ENCODE results near the gene RAB30.
"Not testable (repeated sequence)": the region's sequence is repeated elsewhere in the genome, so short reads cannot be mapped to it uniquely, and the experiment has no call there.

RAB30 gene

DNA sequence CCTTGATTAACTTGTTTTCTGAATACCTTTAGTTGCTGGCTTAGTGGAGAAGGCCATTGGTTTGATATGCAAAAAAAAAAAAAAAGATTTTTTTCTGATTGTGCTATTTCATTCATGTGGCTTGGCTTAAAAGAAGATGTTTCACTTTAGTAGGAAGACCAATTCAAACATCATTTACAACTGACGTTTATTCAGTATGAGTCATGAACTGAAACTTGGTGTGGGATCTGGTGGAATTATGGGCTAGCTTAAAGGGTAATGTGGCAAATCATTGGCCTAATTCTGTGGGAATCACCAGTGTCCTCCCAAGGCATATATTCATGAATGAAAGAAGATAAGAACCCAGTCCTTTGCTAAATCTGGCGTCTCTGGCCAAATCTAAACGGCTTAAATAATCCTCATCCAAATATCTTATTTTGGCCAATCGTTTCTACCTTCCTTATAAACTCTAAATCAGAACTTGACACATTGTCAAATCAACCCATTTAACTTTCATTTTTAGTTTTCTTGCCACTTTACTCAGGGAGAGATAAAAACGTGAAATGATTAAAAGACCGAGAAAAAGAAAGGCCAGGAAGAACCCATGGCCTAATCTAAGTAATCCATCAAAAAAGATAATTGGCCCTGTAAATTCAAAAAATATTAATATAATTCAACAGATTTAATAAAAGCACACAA is 93.1 kb downstream of the RAB30 start:
- DNase-seq = peak; percentile 10

GRCh38 chr11:82976786-82977185 is 94.9 kb downstream of the RAB30 start:
- DNase-seq = no peak

- DNase-seq = no peak
Measured at GRCh38 chr11:82975882-82976281, 95.8 kb downstream of the RAB30 start.

GRCh38 chr11:82974851-82975250 is 96.8 kb downstream of the RAB30 start:
- DNase-seq = no peak

DNA sequence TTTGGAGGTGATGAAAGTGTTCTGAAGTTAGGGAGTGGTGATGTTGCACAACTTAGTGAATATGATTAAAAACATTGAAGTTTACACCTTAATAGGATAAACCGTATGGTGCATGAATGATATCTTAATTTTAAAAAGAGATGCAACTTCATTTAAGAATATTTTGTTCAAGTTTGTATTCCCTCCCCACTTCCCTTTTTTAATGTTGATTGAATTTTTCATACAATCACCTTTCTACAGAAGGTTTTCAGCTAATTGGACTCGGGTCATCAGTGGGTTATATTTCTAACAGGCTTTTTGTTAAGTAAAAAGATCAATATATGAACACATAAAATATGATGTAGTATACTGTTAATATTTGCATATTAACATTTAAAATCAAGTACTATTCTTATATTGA is 97.6 kb downstream of the RAB30 start:
- no peak for DNase-seq

DNA sequence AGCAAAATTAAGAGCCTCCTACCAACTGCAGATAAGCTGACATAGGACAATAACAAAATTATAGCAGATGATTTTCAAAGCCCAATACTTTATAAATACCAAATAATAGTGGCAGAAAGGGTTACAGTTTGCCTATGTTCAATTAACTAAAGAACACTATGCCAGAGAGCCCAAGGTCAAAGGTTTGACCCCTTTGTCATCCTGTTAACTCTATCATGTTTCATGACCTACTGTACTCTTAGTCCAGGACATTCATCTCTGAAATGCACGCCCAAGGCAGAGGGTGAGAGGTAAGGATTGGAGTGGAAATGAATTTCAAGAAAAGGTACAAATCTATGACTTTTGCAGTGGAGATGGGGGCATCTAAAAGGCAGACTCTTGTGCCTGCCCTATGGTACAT is 99.6 kb downstream of the RAB30 start:
- DNase-seq = no peak

DNA sequence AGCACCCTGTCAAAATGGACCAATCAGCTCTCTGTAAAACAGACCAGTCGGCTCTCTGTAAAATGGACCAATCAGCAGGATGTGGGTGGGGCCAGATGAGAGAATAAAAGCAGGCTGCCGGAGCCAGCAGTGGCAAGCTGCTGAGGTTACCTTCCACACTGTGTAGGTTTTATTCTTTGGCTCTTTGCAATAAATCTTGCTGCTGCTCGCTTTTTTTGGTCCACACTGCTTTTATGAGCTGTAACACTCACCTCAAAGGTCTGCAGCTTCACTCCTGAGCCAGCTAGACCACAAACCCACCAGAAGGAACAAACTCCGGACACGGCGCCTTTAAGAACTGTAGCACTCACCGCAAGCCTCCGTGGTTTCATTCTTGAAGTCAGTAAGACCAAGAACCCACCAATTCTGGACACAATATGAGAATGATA is 100.2 kb downstream of the RAB30 start:
- DNase-seq = peak; percentile 62

GRCh38 chr11:82970507-82971083 is 101.1 kb downstream of the RAB30 start:
- not testable (repeated sequence) for DNase-seq

- DNase-seq = no peak
Measured at GRCh38 chr11:82969811-82970210, 101.9 kb downstream of the RAB30 start.

DNA sequence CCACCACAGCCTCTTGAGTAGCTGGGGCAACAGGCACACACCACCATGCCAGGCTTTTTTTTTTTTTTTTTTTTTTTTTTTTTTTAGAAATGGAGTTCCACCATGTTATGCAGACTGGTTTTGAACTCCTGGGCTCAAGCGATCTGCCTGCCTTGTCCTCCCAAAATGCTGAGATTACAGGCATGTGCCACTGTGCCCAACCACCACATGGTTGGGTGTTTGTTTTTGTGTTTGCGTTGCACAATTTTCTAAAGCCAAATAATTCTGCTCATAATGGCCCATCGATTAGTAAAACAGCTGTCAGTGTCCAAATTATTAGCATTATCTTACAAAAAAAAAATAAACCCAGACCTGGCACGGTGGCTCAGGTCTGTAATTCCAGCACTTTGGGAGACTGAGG is 104.3 kb downstream of the RAB30 start:
- DNase-seq = no peak

DNA sequence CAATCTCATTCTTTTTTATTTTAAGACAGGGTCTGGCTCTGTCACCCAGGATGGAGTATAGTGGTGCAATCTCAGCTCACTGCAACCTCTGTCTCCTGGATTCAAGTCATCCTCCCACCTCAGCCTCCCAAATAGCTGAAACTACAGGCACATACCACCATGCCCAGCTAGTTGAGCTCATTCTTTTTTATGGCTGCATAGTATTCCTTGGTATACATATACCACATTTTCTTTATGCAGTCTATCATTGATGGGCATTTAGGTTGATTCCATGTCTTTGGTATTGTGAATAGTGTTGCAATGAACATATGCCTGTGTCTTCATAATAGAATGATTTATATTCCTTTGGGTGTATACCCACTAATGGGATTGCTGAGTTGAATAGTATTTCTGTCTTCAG is 109.7 kb downstream of the RAB30 start:
- not testable (repeated sequence) for DNase-seq

GRCh38 chr11:82960779-82961143 is 110.9 kb downstream of the RAB30 start:
- DNase-seq = peak; percentile 9

- peak; percentile 78 for DNase-seq
Measured at GRCh38 chr11:82959987-82960778, 111.5 kb downstream of the RAB30 start.

GRCh38 chr11:82955736-82956453 is 115.8 kb downstream of the RAB30 start:
- peak; percentile 81 for DNase-seq

GRCh38 chr11:82950502-82950901 is 121.2 kb downstream of the RAB30 start:
- not testable (repeated sequence) for DNase-seq

- no peak for DNase-seq
Measured at GRCh38 chr11:82949352-82949751, 122.3 kb downstream of the RAB30 start.

DNA sequence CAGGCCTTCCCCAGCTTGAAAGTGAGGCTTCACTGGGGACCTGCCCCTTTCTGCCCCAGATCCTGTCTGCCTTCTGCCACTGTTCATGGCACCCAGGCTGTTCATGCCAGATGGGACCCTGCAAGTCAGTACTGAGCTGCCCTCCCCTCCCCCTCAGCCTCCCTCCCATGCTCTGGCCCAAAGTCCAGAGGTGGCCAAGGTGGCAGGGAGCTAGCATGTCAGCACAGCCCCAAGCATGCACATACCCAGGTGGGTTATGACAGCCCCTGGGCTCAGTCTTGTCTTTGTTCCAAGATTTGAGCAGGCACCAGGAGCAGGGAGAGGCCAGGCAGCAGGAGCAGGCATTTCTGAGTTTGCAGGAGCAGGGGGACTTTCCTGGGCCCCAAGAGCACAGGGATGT is 126.0 kb downstream of the RAB30 start:
- DNase-seq = no peak

DNA sequence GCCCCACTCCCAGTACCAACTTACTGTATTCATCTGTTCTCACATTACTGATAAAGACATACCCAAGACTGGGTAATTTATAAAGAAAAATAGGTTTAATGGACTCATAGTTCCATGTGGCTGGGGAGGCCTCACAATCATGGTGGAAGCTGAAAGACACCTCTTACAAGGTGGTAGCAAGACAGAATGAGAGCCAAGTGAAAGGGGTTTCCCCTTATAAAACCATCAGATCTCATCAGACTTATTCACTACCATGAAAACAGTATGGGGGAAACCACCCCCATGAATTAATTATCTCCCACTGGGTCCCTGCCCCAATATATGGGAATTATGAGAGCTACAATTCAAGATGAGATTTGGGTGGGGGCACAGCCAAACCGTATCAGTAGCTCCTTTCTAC is 126.7 kb downstream of the RAB30 start:
- not testable (repeated sequence) for DNase-seq

GRCh38 chr11:82944198-82944597 is 127.5 kb downstream of the RAB30 start:
- no peak for DNase-seq

- not testable (repeated sequence) for DNase-seq
Measured at GRCh38 chr11:82943430-82943829, 128.3 kb downstream of the RAB30 start.

GRCh38 chr11:82942376-82942775 is 129.3 kb downstream of the RAB30 start:
- no peak for DNase-seq

- DNase-seq = no peak
Measured at GRCh38 chr11:82939456-82939855, 132.2 kb downstream of the RAB30 start.

DNA sequence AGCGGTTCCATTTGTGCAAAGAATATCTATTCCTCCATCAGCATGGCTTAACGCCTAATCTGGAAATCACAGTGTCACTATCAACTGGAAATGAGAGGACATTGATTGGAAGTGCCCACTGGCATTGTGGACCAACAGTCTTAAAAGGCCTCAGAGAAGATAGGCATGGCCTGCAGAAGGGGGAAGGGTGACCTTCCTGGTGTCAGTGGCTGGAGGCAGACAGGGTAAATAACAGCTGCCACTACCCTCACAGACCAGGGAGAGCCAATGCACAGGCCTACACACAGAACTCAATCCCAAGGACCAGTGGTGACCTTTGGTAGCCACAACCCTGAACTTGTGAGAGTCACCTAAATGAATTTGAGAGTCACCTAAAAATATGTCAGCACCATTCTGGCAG is 134.1 kb downstream of the RAB30 start:
- DNase-seq = no peak

All from CD4-positive, alpha-beta T cell treated with Interleukin-12 subunit alpha and Interleukin-12 subunit beta, for 1 hour (primary cell).